NCI-H2196 treated with DMSO at 0.1 percent for 48 hours (cell line): Measurements from ENCODE around the gene HIF1A.

Experiments
- DNase-seq: peaks from one replicate; lab custom pipeline; 2025; ENCODE audit not compliant: unreplicated experiment; lab: John Stamatoyannopoulos, UW

The HIF1A gene

GRCh38 chr14:61672796-61673195 lies 22.5 kb upstream of the HIF1A start:
- DNase-seq = no peak

- DNase-seq = no peak
Observed at GRCh38 chr14:61673305-61673704, 22.0 kb upstream of the HIF1A start.

DNA sequence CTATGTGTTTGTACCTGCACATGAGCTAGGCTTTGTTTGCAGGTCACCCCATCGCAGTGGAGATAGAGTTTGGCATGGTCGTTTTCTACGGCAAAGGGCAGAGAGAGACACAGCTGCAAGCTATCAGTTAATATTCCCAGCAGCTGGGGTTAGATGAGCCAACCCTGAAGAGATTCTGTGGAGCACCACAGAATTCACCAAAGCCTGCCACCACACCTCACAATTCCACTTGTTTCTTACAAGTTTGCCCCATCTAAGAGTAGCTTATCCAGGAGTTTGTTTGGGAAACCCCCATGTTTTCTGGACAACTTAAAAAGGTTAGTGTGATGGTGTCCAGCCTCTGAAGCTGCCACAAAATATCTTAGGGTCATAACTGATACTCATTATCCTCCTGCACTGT lies 20.0 kb upstream of the HIF1A start:
- no peak for DNase-seq

- DNase-seq = no peak
Observed at GRCh38 chr14:61677479-61677878, 17.8 kb upstream of the HIF1A start.

DNA sequence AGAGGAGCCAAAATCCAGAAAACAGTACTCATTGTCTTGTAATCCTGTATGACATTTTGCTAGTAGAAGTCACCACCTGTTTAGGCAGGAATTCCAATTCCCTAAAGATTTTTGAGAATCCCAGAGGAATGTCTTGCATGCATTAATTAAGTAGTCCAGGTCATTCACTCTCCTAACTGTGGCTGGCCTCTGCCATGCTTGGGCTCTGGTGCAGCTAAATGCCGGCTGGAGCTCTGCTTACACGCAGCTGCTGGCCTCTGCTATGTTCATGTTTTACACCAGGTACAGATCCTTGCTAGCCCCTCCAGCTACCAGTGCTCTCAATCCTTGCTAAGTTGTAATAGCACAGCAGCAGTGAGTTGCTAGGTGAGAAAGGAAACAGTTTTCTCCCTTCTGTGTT lies 16.3 kb upstream of the HIF1A start:
- DNase-seq = no peak

- no peak for DNase-seq
Observed at GRCh38 chr14:61681413-61681812, 13.9 kb upstream of the HIF1A start.

- DNase-seq = no peak
Observed at GRCh38 chr14:61683108-61683507, 12.2 kb upstream of the HIF1A start.

GRCh38 chr14:61690039-61690438 lies 5.3 kb upstream of the HIF1A start:
- no peak for DNase-seq

DNA sequence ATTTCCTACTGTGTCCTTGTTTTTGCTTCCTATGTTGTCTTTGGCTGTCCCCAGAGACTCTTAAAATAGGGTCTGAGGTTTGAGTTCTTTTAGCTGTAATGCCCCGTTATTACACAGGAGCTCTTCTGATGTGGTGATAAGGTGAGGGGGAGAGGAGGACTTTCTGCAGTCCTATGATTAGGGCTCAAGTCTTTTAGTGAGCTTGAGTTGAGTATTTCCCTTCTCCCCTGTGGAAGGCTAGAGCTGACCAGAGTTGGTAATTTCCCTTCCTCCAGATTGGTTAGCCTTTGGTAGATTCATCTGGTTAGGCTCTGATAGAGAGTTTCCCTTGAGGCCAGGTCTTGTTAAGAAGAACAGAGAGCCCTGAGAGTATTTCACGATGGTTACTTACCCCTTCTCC lies 4.3 kb upstream of the HIF1A start:
- DNase-seq = no peak

DNA sequence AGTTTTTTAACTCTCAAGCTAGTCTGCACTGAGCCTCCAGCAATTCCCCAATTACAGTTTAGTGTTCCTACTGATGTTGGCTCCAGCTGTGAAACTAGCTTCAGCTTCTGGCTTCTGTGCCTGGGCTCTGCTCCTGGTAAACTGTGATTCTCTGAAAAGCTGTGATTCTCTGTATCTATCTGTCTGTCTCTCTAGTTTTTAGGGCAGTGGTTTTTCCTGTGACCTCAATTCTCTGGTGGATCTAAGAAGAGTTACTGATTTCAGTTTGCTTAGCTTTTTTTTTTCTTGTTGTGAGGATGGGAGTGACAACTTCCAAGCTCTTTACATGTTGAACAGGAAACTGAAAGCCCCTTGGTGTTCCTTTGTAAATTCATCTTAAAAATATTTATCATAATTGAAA lies 3.8 kb upstream of the HIF1A start:
- no peak for DNase-seq

DNA sequence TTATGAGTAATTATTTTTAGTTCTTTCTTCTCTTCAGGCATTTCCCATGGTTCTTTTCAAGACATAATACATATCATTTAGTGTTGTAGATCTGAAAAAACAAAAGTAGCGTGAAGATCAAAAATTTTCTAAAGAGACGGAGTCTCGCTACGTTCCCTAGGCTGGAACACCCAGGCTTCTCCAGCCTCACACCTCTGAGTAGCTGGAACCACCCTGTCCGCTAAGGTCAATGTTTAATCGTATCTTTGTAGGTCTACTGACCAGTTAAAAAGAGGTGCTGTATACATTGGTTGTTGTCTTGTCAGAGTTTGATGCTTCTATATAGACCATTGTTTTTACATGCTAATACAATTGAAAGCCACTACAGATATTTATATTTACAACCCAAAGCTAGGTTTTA lies 1.3 kb upstream of the HIF1A start:
- no peak for DNase-seq

DNA sequence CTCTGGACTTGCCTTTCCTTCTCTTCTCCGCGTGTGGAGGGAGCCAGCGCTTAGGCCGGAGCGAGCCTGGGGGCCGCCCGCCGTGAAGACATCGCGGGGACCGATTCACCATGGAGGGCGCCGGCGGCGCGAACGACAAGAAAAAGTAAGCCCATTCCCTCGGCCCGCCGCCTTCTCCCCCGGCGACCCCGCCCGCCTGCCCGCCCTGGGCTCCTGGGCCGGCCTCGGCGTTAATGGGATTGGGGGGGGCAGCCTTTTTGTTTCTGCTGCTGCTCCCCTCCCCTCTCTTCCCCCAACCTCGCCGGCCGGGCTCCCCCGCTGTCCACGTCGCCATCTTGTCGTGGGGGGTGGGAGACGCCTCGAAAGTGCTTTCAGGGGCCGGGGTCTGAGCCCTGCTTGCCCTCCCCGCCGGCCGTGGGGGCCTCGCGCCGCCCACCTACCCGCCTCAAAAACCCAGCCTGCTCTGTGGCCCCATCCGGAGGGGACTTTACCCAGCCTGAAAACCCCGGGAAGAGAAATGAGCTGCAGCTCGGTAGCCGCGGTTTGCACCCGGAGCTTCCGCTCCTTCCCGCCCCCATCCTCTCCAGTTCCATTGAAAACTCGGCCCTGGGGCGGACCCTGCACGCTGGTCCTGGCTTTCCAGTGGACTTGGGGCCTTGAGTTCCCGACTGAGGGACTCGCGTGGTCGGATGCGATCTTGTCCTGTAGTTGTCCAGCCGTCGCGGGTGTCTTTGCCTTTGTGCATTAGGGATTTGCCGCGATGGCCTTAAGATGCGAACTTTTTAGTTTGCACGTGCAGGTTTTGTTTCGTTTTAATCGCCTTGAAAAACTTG lies 598 bp downstream of the HIF1A start:
- DNase-seq = no peak

- DNase-seq = no peak
Observed at GRCh38 chr14:61696753-61697318, 1.5 kb downstream of the HIF1A start.

DNA sequence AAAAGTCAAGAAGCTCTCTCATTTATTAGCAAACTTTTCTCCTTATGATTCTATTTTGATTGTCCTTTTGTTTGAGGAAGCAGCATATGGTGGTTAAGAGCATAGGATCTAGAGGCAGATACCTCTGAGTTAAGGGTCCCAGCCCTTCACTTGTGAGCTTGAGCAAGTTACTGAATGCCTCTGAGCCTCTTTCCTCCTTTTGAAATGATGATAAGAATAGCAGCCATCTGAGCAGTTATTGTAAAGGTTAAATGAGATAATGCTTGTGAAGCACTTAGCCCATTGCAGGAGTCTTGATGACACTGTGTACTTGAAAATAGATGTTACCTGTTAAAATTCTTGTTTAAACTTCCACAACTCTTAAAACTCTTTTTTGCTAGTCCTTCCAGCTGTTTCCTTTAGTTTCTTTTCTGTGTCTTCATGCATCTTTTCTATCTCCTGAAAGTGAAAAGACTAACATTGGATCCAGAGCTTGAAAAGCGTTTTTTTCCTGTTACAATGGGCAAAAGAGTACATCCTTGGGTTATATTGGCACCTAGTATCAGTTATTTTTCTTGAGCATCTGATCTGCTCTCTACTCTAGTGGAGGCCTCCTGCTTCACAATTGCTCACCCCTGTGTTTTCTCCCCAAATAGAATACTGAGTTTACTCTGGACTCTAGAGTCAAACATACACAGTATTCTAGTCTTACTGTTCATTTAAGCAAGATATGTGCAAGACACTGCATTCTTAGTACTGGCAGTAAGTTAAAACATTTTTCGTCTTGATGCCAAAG lies 3.1 kb downstream of the HIF1A start:
- no peak for DNase-seq

- no peak for DNase-seq
Observed at GRCh38 chr14:61699027-61699426, 3.7 kb downstream of the HIF1A start.

GRCh38 chr14:61700104-61700886 lies 5.0 kb downstream of the HIF1A start:
- no peak for DNase-seq

GRCh38 chr14:61701946-61702345 lies 6.6 kb downstream of the HIF1A start:
- no peak for DNase-seq

GRCh38 chr14:61703342-61704129 lies 8.2 kb downstream of the HIF1A start:
- no peak for DNase-seq

DNA sequence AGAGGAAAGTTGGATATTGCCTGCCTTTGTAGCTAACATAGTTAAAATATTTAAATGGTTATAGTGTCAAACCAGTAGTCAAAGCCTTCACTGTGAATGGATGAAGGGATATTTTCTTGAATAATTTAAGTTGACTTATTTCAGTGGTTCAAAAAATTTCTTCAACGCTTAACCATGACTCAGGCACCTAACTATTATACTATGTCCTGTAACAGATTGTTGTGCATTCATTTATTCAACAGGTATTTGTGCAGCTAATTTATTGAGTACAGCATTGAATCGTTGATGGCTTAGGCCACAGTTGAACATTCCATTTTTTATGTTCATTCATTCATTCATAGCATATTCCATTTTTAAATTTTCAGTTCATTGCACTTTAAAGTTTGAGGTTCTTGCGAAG lies 9.2 kb downstream of the HIF1A start:
- DNase-seq = no peak

GRCh38 chr14:61705017-61705416 lies 9.7 kb downstream of the HIF1A start:
- DNase-seq = no peak
